Hindlimb muscle (tissue), 1 donor: ENCODE measurements around the gene C13orf42. TPM values are rescaled to one million over a fixed set of nuclear protein-coding genes. Genes with fewer than 3 reads are reported as not detected.
"Not testable (repeated sequence)": the region's sequence is repeated elsewhere in the genome, so short reads cannot be mapped to it uniquely, and the experiment has no call there.

ENCODE experiments used
- DNase-seq: peaks from one replicate; pipeline ENCODE4 v3.0.0-alpha.2; 2013
- polyA plus RNA-seq: library from polyadenylated mRNA; unstranded; fragments of 120-200 nt; gene quantifications from one replicate; pipeline ENCODE4 v1.2.1, GENCODE V29; 2013; ENCODE audit not compliant: insufficient read length

The C13orf42 gene
- 0.06 TPM for polyA plus RNA-seq

DNA sequence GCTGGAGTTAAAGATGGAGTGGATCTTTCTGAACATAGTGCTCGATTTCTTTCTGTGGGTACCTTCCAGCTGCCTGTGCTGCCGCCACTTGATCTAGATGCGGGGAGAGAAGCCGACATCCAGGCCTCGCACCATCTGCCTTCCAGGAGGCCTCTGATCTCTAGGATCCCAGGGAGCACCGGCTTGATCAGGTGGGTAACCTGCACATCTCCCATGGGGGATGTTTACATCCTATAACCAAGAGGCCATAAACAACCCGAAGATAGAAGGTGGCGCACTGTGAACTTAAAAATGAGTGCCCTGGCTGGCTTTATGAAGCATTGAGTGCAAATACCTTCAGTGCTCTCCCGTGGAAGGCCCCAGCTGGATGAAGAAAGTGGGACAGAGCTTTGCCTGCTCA is at the start of gene C13orf42:
Gene C13orf42, minus strand, starts transcription at position 101 of the 400 bp plus-strand sequence. Its CDS starts 65 bp downstream, at position 36.
- no peak for DNase-seq

DNA sequence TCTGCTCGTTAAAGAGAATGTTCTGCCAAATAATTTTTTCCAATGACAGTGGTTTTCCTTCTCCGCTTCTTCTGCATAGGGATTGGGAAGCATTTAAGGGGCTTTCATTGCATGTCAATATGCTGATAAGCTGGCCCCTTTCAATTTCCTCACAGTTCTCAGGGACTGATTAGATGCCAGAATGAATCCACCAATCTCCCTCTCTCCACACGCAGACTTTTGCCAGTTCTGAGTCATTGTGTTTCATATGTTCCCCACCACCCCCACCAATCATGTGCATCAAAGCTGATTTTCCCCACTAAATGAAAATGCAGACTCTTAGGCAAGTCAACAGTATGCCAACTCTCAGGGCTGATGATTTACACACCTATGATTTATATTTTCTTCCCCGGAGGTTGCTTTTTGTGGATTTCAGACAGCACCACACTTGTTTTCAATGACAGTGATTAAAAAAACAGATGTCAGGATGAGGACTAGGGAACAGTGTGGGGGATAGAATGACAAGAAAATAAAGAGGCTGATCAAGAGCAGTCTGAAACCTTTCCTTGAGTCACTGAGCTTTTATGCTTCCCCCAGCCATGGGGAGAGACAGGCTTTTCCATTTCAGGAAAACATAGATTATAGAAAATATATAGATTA is 47.9 kb upstream of the C13orf42 start:
- peak; percentile 72 for DNase-seq

DNA sequence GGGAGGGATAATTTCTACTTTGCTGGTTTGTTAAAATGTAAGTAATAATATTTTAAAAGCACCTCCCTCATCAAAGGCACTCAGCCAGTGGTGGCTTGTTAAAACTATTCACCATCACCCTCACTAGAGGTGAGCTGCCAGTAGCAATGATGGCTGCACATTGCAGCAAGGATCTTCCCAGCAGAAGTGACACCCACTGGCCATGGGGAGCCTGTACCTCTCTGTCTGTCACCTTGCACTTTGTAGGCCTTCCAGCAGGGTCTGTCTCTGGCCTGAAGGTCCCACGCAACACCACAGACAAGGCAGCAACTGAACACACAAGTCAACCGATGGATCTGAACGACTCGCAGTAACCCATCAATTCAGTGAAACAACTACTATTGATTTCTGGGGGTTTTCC is 47.3 kb upstream of the C13orf42 start:
- DNase-seq, result no peak

DNA sequence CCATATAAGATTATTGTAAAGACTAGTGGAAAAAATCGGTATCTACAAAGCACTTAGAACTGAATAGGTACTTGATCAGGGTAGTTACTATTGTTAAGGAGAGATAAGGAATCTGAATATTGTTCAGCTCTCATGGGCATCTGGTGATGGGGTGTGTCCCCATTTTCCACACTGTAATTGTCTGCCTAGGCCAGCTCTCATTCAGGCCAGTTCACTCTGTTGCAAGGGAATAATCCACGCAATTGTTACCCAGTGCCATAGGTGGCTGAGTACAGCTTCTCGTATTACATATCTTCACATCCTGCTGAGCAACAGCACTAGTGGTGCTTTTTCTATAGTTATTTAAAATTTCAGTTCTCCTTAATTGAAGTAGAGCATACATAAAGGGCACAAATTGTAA is 45.6 kb upstream of the C13orf42 start:
- no peak for DNase-seq

DNA sequence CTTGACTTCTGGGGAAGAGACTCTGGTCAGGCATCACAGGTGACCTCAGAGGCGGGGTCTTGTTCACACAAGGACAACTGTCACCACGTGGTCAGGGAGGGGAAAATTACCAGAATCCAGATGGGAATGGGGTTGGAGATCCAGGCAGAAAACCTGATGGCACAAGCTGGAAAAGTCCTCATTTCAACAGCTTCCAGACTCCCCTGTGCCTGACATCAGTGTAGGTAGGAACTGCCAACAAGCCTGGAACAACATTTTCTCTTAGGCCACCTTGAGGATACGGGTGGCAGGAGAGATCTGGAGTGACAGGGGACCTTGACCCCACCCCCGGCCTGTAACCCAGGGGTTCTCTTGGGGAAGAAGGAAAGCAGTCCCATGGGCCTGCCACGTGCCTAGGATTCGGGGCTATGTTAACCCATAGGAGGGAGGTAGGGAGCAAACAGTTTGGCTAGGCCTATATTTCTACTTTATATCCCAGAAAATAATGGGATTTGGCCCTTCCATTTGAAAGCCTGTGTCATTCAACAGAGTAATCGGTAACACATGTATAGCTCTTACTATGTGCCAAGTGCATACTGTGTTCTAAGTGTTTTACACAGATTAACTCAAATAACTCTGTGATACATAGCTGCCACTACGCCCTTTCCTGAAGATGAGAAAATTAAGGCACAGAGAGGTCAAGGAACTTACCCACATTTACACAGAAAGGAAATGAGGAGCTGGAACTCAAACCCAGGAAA is 44.9 kb upstream of the C13orf42 start:
- DNase-seq, result no peak

DNA sequence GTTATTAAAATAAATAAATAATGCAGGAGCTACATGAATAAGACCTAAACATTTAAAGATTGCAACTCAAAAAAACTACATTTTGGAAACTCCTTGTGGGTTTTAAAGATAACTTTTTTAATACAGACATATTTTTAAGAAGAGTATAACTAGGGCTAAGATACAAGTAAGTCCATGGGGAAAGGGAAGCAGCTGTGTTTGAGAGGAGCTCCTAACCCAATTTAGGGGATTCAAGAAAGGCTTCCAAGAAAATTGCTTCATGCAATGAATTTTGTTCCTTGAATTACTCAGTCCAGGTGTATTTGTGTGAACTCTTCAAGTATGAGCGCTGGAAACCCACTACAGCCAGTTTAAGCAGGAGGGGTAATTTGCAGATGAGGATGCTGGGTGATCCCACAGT is 44.1 kb upstream of the C13orf42 start:
- no peak for DNase-seq

DNA sequence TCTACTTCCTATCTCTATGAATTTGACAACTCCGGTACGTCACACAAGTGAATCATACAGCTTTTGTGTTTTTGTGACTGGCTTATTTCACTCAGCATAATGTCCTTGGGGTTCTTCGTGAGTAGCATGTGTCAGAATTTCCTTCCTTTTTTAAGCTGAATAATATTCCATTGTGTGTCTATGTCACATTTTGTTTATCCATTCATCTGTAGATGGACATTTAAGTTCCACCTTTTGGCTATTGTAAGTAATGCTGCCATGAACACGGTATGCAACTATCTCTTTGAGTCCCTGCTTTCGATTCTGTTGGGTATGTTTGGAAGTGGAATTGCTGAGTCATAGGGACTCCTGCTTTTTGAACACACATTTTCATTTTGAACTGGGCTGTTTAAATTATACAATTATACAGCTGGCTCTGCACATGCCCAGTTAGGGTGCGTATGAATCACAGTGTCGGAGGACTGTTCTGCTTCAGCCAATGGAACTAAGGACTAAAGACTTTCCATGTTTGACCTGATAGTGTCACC is 43.0 kb upstream of the C13orf42 start:
- no peak for DNase-seq

DNA sequence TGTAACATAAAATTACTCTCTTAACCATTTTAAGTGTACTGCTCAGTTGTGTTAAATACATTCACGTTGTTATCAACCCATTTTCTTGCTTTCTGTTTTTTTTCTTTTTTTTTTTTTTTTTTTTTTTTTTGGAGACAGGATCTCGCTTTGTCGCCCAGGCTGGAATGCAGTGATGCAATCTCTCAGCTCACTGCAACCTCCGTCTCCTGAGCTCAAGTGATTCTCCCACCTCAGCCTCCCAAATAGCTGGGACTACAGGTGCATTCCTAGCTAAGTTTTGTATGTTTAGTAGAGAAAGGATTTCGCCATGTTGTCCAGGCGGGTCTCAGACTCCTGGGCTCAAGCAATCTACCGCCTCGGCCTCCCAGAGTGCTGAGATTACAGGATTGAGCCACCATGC is 42.5 kb upstream of the C13orf42 start:
- no peak for DNase-seq

DNA sequence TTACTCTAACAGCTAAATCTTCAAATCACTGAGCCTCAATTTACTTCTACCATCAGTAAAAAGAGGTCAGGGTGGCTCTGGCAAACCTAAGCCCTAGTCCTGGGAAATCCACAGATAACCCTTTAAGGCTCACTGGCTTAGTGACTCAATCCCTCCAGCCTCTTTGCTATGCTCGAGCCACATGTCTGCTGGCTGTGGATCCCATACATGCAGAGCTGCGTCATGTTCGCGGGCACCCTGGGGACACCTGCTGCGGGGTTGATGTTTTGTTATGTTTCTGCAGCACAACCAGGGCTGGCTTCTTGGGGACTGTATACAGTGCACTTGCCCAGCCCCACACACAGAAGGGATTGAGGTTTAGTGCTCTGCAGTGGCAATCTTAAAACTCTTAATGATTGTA is 41.6 kb upstream of the C13orf42 start:
- DNase-seq, result no peak

DNA sequence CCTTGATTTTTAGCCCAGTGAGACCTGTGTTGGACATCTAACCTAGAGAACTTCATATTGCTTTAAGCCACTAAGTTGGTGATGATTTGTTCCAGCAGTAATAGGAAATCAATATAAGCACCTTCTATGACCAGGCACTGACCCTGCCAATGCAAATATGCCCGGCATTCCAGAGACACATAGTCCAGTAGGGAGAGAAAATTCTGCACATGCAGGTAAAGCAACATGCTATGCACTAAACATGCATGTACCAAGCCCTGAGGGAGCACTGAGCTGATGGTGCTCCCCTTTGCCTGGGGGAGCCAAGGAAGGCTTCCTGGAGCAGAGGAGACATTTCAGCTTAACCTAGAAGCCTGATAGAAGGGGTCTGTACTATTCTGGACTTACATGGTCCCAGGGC is 40.4 kb upstream of the C13orf42 start:
- DNase-seq, result no peak

DNA sequence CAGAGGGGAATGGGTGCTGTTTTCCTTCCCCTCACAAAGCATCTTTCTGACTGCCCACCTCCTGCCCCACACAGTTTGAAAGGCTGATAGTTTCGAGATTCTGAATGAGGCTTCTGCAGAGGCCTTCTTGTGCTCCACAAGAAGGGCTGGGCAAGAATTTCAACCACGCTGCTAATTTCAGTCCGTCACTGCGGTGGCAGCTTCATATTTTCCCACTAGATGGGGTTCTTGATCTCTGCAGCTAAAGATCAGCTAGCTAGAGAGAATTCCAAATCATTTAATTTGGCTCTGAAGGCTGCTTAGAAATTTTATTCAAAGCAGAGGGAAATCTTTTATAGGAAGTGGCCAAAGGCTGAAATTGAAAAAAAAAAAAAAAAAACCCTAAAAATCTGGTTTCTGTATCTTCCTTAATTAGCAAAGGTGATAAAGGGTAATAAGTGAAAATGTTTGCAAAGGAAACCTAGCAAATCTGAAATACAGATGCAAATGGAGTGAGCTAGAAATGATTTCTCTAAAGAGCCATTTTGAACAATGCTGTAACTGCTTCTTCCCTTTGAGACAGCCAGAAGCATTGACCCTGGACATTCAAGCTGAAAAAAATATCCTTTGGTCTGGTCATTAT is 38.0 kb upstream of the C13orf42 start:
- peak; percentile 77 for DNase-seq

DNA sequence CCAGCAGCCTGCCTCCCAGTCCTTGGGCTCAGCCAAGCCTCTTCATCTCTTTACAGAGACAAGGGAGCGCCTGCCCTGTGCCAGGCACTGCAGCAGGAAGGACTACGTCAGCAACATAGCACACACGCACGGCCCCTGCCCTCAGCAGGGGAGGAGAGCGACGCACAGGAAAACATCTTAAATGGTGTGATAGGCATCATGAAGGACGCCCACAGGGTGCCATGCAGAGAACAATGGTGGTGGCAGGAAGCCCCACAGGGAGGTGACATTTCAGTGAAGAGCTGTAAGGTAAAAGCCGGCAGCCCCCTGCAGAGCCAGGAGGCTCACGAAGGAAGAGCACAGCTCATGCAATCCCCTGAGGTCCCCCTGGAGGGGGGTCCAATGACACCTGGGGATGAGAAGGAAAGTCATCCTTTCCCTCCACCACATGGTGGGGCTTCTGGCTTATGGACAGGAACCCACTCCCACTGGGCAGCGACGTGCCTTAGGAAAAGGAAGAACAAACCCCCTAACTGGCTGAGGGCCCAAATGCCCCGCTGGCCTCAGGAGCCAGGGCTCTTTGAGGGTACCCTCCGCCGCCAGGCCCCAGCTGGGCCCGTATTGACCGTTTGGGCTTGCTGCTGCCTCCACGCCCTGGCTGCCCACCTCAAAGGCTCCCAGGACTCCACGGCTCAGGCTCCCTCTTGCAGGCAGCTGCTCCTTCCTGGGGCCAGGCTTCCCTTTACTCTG is 37.3 kb upstream of the C13orf42 start:
- no peak for DNase-seq

DNA sequence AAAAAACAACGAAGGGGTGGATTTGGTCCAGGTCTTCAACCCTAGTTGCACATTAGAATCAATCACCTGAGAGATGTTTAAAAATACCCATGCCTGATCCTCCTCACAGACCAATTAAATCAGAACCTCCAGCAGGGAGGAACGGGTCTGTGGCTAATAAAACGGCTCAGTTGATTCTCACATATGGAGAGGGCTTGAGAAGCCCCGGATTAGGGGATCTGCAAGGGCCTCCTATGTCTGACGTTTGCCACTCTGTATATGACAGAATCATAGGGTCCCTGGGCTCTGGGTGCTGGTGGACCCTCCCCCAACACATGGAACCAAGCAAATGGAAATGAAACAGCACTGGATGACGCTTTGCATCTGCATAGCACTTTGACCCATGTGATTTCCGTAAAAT is 36.7 kb upstream of the C13orf42 start:
- DNase-seq, result no peak

DNA sequence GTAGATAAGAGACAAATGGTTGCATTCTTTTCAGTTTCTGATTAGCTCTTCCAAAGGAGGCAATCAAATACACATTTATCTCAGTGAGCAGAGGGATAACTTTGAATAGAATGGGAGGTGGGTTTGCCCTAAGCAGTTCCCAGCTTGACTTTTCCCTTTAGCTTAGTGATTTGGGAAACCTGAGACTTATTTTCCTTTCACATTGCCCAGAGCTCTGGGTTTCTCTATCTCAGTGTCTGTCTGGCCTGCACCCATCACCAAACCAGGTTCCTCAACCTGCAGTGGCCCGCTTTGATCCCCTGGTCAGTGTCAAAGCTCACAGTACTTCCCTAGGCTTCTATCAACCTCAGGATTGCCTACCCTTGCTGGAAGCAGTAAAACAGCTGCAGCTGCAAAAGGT is 35.6 kb upstream of the C13orf42 start:
- DNase-seq, result no peak

DNA sequence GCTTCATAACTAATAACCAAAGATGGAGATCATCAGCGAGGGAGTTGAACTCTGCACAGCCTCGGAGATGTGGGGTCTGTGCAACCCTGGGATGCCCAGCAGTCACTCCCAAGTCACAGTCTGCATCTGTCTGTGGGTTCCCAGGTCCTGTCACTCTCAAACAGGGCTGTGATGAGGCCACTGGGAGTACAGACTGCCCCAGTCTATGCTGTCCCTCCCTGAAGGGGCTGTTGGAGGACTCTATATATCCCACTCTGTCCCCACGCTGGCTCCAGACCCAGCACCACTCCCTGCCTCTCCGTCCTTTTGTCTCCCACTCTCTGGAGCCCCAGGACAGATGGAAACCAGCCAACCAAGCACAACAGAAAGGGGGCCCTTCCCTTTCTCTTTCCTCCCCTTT is 26.2 kb upstream of the C13orf42 start:
- DNase-seq, result no peak

DNA sequence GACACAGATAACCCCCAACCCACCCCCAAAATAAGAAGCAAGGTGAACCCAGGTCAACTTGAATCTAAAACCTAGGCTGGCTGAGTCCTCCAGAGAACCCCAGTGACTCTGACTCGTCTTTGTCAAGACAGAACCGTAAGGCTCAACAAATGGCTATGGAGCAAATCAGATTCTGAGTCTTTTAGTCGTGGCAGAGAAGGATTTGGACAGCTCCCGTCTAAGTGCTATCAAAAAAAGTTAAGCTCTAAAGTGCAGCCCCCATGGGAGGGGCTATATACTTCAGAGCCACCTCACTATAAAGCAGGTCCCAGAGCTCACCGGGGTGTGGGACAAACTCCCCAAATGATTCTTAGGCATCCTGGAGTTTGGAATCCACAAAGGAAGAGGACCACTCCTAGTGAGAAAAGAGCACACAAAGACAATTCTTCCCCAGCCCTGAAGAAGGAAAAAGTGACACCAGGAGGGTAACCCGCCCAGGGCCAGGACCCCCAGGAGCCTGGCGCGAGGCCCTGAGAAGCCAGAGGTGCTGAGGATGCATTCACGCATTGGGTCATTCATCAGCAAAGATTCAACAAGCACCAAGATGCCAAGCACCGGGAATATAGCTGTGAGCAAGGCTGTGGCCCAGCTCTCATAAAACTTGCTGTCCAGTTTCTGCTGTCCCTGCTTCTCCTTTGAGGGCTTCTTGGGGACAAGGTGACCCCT is 25.4 kb upstream of the C13orf42 start:
- no peak for DNase-seq

DNA sequence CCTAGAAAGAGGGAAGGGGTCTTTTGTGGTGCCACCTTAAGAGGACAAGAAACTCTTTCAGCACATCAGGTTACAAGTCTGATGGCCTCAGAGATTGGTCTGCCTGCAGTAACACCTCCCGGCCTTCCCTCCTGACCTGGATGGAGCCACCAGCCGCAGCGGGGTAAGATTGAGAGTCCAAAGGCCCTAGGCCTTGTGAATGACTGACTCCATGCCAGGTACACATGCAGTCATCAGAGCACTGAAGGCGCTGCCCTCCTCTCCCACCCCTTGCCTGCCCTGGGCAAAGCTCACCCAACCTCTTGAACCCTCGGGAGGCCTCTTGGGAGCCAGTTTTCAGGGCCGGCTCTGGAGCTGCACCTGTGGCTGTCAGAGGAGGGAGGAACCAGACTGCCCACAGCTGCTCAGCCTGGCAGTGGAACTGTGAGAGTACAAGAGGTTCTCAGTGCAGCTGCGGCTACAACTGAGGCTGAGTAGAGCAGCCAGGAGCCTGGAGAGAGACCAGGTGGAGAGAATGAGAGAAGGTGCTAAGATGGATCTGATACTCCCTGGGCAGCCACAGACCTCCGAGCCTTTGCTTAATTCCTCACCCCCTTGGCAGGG is 23.8 kb upstream of the C13orf42 start:
- DNase-seq, result no peak

DNA sequence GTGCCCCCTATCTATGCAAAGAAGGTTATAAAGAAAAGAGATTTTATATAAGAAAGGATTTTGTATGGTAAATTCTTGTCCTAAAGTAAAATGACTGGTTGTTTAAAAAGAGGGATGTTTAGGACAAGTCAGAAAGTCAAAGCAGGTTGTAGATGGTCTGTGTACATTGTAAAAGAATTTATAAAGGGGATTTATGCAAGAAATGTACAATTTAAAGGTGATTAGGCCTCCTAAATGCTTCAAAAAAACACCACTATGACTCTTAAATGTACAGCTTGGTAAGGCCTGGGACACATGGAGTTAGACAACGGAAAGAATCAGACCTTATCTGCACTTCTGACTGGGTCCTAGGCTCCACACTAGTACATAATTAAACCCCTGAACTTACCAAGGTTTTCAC is 19.3 kb upstream of the C13orf42 start:
- no peak for DNase-seq

DNA sequence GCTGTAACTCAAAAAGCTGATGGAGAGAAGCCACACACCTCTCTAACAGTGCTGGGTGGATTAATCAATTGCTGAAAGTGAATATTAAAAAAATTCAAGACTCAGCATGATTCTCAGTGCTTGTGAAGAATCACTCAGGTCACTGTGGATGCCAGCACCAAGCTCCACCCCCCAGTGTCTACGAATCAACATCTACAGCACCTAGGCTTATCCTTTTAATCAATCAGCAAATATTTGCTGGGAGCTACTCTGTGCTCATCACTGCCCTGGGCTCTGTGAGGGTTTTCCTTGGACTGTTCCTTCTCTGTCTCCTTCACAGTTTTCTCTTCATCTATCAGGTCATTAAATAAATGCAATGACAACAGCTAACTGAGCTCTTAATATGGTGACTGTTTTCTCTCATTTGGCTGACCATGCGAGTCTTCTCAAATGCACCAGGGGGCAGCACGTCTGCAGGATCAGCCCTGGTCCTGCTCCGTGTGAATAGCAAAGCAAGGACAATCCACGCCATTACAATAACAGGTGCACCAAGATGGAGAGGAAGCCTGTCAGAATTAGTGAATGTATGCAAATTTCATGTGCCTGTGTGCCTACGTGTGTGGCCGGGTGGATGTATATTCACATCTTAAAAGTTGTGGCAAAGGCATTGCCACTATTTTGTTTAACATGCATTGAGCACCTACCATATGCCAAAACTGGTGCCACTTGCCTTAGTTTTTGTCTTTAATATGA is 14.6 kb upstream of the C13orf42 start:
- DNase-seq, result peak; percentile 31

DNA sequence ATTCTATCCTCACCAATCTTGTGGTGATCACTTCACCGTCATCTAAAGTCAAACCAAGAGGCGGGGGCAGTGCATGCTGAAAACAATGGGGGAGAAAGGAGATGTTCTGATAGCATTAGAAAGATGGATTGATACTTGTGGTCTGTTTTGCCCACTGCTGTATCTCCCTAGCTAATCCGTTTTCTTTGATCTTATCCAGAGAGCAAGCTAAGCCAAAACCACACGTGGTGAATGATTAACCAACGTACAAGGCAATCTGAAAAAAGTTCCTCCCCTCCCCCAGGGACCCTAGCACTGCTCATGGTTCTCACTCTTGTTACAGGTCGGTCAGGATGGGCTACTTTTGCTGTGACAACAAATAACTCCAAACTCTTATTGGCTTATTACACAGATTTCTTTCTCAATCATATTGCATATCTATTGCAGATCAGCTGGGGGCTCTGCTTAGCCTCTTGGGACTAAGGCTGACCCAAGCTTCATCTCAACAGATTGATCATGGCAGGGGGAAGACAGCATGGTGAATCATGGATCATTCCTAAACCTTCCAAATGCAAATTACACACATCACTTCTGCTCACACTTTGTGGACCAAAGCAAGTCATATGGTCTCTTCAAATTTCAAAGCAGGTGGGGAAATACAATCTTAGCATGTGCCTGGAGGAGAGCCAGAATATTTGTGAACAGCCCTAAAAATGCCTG is 11.9 kb upstream of the C13orf42 start:
- no peak for DNase-seq

DNA sequence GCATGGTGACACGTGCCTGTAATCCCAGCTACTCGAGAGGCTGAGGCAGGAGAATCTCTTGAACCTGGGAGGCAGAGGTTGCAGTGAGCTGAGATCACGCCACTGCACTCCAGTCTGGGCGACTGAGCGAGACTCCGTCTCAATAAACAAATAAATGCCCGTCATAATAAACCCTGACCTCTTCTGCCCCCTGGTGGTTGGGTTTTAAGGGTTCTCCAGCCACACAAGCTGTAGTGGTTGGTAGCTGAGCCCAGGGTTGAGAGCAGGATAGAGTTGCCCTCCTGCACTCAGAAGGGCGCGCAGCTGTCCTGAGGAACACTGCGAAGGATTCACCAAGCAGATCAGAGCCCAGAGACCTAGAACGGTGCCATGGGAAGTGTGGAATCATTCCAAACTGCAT is 9.8 kb upstream of the C13orf42 start:
- DNase-seq, result not testable (repeated sequence)
